Nephron progenitor cell (in vitro differentiated cells): ENCODE data around the gene SNRNP48.

ENCODE experiments used
- DNase-seq: peaks from one replicate; pipeline ENCODE4 v3.0.0; 2021
- H3K27ac Mint-ChIP-seq: 2 replicates; pipeline ENCODE4 v1.8.0; 2021; ENCODE audit warnings: mild to moderate bottlenecking, moderate library complexity, mixed read lengths
- H3K27me3 Mint-ChIP-seq: 2 replicates; pipeline ENCODE4 v1.8.0; 2021; ENCODE audit warnings: mild to moderate bottlenecking, low read depth, mixed read lengths; ENCODE audit not compliant: poor library complexity
- H3K36me3 Mint-ChIP-seq: 2 replicates; pipeline ENCODE4 v1.8.0; 2021; ENCODE audit warnings: low read depth, mixed read lengths
- H3K4me1 Mint-ChIP-seq: 2 replicates; pipeline ENCODE4 v1.8.0; 2021; ENCODE audit warnings: mixed read lengths
- H3K4me3 Mint-ChIP-seq: 2 replicates; pipeline ENCODE4 v1.8.0; 2021; ENCODE audit warnings: mild to moderate bottlenecking, moderate library complexity, mixed read lengths
- H3K9me3 Mint-ChIP-seq: 2 replicates; pipeline ENCODE4 v1.8.0; 2021; ENCODE audit warnings: mild to moderate bottlenecking, moderate library complexity, mixed read lengths
- CTCF ChIP-seq: fragments of 200-600 bp; sonication (generic); IDR thresholded peaks from 2 replicates; pipeline ENCODE4 v1.5.0; 2021; ENCODE audit warnings: antibody characterized with exemption

The SNRNP48 gene

GRCh38 chr6:7578516-7578915 lies 11.5 kb upstream of the SNRNP48 start:
- DNase-seq = no peak
- Mint-ChIP-seq H3K36me3 (peaks cover 45% of the 10 kb centered on the region), H3K27ac (no peak overlapping the region), H3K27me3 (no peaks in the 10 kb centered on the region), H3K4me3 (no peak overlapping the region), H3K4me1 (no peaks in the 10 kb centered on the region), H3K9me3 (peaks cover 14% of the 10 kb centered on the region)
- no peak for TF ChIP-seq CTCF

GRCh38 chr6:7578931-7579330 lies 11.1 kb upstream of the SNRNP48 start:
- Mint-ChIP-seq H3K27ac (no peak overlapping the region), H3K9me3 (peaks cover 17% of the 10 kb centered on the region), H3K27me3 (no peaks in the 10 kb centered on the region), H3K4me3 (no peak overlapping the region), H3K4me1 (no peaks in the 10 kb centered on the region), H3K36me3 (peaks cover 42% of the 10 kb centered on the region)
- DNase-seq = no peak
- no peak for TF ChIP-seq CTCF

GRCh38 chr6:7579851-7580250 lies 10.1 kb upstream of the SNRNP48 start:
- DNase-seq = no peak
- Mint-ChIP-seq H3K27me3 (no peaks in the 10 kb centered on the region), H3K36me3 (peaks cover 37% of the 10 kb centered on the region), H3K27ac (no peak overlapping the region), H3K4me3 (no peak overlapping the region), H3K9me3 (peaks cover 26% of the 10 kb centered on the region), H3K4me1 (no peaks in the 10 kb centered on the region)
- TF ChIP-seq CTCF = no peak

DNA sequence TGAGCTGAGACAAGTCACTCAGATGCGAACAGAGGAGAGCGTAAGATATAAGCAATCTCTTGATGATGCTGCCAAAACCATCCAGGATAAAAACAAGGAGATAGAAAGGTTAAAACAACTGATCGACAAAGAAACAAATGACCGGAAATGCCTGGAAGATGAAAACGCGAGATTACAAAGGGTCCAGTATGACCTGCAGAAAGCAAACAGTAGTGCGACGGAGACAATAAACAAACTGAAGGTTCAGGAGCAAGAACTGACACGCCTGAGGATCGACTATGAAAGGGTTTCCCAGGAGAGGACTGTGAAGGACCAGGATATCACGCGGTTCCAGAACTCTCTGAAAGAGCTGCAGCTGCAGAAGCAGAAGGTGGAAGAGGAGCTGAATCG lies 9.5 kb upstream of the SNRNP48 start:
- DNase-seq = no peak
- Mint-ChIP-seq H3K4me1 (no peaks in the 10 kb centered on the region), H3K4me3 (no peak overlapping the region), H3K27ac (no peak overlapping the region), H3K9me3 (peaks cover 30% of the 10 kb centered on the region), H3K27me3 (no peaks in the 10 kb centered on the region), H3K36me3 (peaks cover 31% of the 10 kb centered on the region)
- TF ChIP-seq CTCF = no peak

DNA sequence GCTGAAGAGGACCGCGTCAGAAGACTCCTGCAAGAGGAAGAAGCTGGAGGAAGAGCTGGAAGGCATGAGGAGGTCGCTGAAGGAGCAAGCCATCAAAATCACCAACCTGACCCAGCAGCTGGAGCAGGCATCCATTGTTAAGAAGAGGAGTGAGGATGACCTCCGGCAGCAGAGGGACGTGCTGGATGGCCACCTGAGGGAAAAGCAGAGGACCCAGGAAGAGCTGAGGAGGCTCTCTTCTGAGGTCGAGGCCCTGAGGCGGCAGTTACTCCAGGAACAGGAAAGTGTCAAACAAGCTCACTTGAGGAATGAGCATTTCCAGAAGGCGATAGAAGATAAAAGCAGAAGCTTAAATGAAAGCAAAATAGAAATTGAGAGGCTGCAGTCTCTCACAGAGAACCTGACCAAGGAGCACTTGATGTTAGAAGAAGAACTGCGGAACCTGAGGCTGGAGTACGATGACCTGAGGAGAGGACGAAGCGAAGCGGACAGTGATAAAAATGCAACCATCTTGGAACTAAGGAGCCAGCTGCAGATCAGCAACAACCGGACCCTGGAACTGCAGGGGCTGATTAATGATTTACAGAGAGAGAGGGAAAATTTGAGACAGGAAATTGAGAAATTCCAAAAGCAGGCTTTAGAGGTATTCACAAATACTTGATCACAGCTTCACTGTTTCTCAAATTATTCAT lies 8.9 kb upstream of the SNRNP48 start:
- TF ChIP-seq CTCF = no peak
- DNase-seq = no peak
- Mint-ChIP-seq H3K4me1 (no peaks in the 10 kb centered on the region), H3K27me3 (no peaks in the 10 kb centered on the region), H3K9me3 (peaks cover 30% of the 10 kb centered on the region), H3K4me3 (no peak overlapping the region), H3K36me3 (peaks cover 25% of the 10 kb centered on the region), H3K27ac (no peak overlapping the region)

- no peak overlapping the region for H3K4me3 Mint-ChIP-seq
- no peaks in the 10 kb centered on the region for H3K36me3 Mint-ChIP-seq
- peaks cover 14% of the 10 kb centered on the region for H3K4me1 Mint-ChIP-seq
- DNase-seq = no peak
- H3K9me3 Mint-ChIP-seq = peaks cover 30% of the 10 kb centered on the region
- no peak overlapping the region for H3K27ac Mint-ChIP-seq
- no peaks in the 10 kb centered on the region for H3K27me3 Mint-ChIP-seq
- no peak for TF ChIP-seq CTCF
These were observed 4.6 kb upstream of the SNRNP48 start for GRCh38 chr6:7585287-7585930.
